HAP-1 (cell line): Measurements from ENCODE around the gene C4A.

Source experiments
- DNase-seq, 2 experiments: peaks; one replicate each; pipeline ENCODE4 v3.0.0-alpha.2; 2016 to 2020; ENCODE audit warnings: low spot score in 2 of 2
- H3K27me3 ChIP-seq: fragments of 250-450 bp; sonication (Bioruptor Pico); 2 replicates; pipeline ENCODE4 v1.5.1; 2020; ENCODE audit warnings: low read depth, mild to moderate bottlenecking, moderate library complexity
- H3K36me3 ChIP-seq: fragments of 250-450 bp; sonication (Bioruptor Pico); replicated peaks from 2 replicates; pipeline ENCODE4 v1.5.1; 2020; ENCODE audit warnings: mild to moderate bottlenecking
- H3K4me1 ChIP-seq: fragments of 250-450 bp; sonication (Bioruptor Pico); 2 replicates; pipeline ENCODE4 v1.5.1; 2020; ENCODE audit warnings: mild to moderate bottlenecking
- H3K4me3 ChIP-seq: fragments of 250-450 bp; sonication (Bioruptor Pico); 2 replicates; pipeline ENCODE4 v1.5.1; 2020; ENCODE audit warnings: mild to moderate bottlenecking, moderate library complexity
- H3K9me3 ChIP-seq: fragments of 250-450 bp; sonication (Bioruptor Pico); 2 replicates; pipeline ENCODE4 v1.5.1; 2020; ENCODE audit warnings: mild to moderate bottlenecking, moderate library complexity
- in situ Hi-C: fragments of 300-500 bp; cut with MboI; formaldehyde crosslinking; loops from 3 replicates; pipeline ENCODE4 v1.14.3; 2020; ENCODE audit warnings: low sequenced_read_pairs, inconsistent platforms, mixed read lengths

The C4A gene

GRCh38 chr6:31949926-31950548, 31.8 kb upstream of the C4A start:
- Histone ChIP-seq H3K36me3 (peaks cover 40% of the 10 kb centered on the region), H3K4me1 (no peaks in the 10 kb centered on the region), H3K9me3 (no peaks in the 10 kb centered on the region), H3K4me3 (no peak overlapping the region), H3K27me3 (no peaks in the 10 kb centered on the region)
- in situ Hi-C loops = loop anchor here (5.0 kb wide), 1 partner anchor 43 kb away; no protein-coding TSS in a partner anchor
- DNase-seq = no peak

GRCh38 chr6:31952140-31952805, 29.6 kb upstream of the C4A start:
- Histone ChIP-seq H3K4me3 (no peak overlapping the region), H3K4me1 (no peaks in the 10 kb centered on the region), H3K27me3 (no peaks in the 10 kb centered on the region), H3K36me3 (peaks cover 55% of the 10 kb centered on the region), H3K9me3 (no peaks in the 10 kb centered on the region)
- in situ Hi-C loops = loop anchor here (5.0 kb wide), 1 partner anchor 45 kb away; no protein-coding TSS in a partner anchor
- peak; percentile 28 to 62 for DNase-seq

DNA sequence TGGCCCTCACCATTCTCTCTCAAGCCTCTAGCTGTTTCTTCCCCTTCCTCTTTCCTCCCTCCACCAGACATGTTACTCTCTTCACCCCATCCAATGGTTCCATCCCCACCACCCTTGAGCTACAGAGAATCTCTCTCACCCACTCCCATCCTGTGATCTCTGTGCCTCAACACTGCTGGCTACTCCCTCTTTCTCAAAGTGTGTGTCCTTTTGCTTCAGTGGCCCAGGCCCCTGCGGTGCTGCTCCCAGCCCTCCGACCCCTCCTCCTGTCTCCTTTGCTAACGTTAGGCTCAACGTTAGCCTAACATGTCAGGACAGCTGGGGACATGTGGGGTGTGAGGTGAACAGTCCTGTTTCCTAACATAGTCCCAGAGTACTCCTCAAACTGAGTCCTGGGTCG, 29.0 kb upstream of the C4A start:
- H3K36me3 ChIP-seq = peaks cover 58% of the 10 kb centered on the region
- in situ Hi-C loops = loop anchor here (5.0 kb wide), 1 partner anchor 46 kb away; no protein-coding TSS in a partner anchor
- no peak overlapping the region for H3K4me3 ChIP-seq
- H3K27me3 ChIP-seq = no peaks in the 10 kb centered on the region
- no peaks in the 10 kb centered on the region for H3K9me3 ChIP-seq
- peaks cover 4% of the 10 kb centered on the region for H3K4me1 ChIP-seq
- DNase-seq = no peak

DNA sequence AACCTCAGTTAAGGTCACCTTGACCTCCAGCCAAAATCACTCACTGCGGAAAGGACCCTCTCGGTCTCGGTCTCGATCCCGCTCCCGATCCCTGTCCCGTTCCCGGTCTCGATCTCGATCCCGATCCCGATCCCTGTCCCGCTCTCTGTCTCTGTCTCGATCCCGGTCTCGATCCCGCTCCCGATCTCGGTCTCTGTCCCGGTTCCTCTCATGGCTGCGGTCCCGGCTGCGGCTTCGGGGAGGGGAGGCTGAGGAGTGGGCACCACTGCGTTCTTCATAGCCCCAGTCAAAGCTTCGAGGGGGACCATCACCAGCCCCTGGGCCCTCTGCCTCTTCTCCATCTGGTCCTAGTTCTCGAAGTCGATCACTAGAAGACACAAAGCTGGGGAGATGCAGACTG, 27.3 kb upstream of the C4A start:
- H3K9me3 ChIP-seq = no peaks in the 10 kb centered on the region
- H3K27me3 ChIP-seq = no peaks in the 10 kb centered on the region
- in situ Hi-C loops = loop anchor here (5.0 kb wide), 1 partner anchor 47 kb away; no protein-coding TSS in a partner anchor
- H3K4me3 ChIP-seq = no peak overlapping the region
- DNase-seq = no peak
- peaks cover 59% of the 10 kb centered on the region for H3K36me3 ChIP-seq
- peaks cover 9% of the 10 kb centered on the region for H3K4me1 ChIP-seq

- H3K27me3 ChIP-seq = no peaks in the 10 kb centered on the region
- peaks cover 11% of the 10 kb centered on the region for H3K4me1 ChIP-seq
- H3K36me3 ChIP-seq = peaks cover 68% of the 10 kb centered on the region
- DNase-seq = no peak
- in situ Hi-C loops = no loop called here
- H3K4me3 ChIP-seq = no peak overlapping the region
- no peaks in the 10 kb centered on the region for H3K9me3 ChIP-seq
Observed at GRCh38 chr6:31956796-31957195, 25.1 kb upstream of the C4A start.

GRCh38 chr6:31958412-31958740, 23.5 kb upstream of the C4A start:
- Histone ChIP-seq H3K9me3 (no peaks in the 10 kb centered on the region), H3K27me3 (no peaks in the 10 kb centered on the region), H3K36me3 (peaks cover 62% of the 10 kb centered on the region), H3K4me1 (peaks cover 11% of the 10 kb centered on the region), H3K4me3 (peak overlapping the region; percentile 88)
- no peak for DNase-seq
- in situ Hi-C loops = no loop called here

GRCh38 chr6:31958741-31959739, 22.8 kb upstream of the C4A start, which contains the start of the genes NELFE and SKIC2:
NELFE (minus strand) TSS chr6:31958971; CDS start chr6:31958446, 525 bp downstream.
SKIC2 (plus strand) TSS chr6:31959175; CDS start chr6:31959193, 18 bp downstream.
- H3K36me3 ChIP-seq = peaks cover 59% of the 10 kb centered on the region
- in situ Hi-C loops = no loop called here
- peak; percentile 92 to 98 for DNase-seq
- peak within 1 kb of the TSS; percentile 88 for H3K4me3 ChIP-seq
- no peaks in the 10 kb centered on the region for H3K27me3 ChIP-seq
- H3K9me3 ChIP-seq = no peaks in the 10 kb centered on the region
- peaks cover 11% of the 10 kb centered on the region for H3K4me1 ChIP-seq

DNA sequence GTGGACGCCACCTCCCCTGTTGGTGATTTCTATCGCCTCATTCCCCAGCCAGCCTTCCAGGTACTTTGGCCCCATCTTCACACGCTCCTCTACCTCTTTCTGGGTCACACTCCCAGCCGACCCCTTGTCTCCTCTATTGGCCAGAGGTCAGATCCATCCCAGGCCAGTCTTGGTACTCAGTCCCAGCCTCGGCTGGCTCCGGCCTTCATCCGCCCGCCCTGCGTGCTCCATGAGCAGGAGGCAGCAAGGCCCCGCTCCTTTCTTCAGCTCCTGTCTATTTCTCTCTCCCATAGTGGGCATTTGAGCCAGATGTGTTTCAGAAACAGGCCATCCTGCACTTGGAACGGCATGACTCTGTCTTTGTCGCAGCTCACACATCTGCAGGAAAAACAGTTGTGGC, 20.2 kb upstream of the C4A start:
- H3K36me3 ChIP-seq = peaks cover 56% of the 10 kb centered on the region
- H3K4me3 ChIP-seq = no peak overlapping the region
- DNase-seq = no peak
- no peaks in the 10 kb centered on the region for H3K9me3 ChIP-seq
- in situ Hi-C loops = loop anchor here (10.0 kb wide), 1 partner anchor 297 kb away; the partner anchor contains the start of genes C6orf47, CSNK2B, GPANK1 and LY6G5B
- no peaks in the 10 kb centered on the region for H3K27me3 ChIP-seq
- H3K4me1 ChIP-seq = peaks cover 11% of the 10 kb centered on the region

- no peak for DNase-seq
- Histone ChIP-seq H3K36me3 (peaks cover 68% of the 10 kb centered on the region), H3K4me3 (no peak overlapping the region), H3K9me3 (no peaks in the 10 kb centered on the region), H3K4me1 (peaks cover 5% of the 10 kb centered on the region), H3K27me3 (no peaks in the 10 kb centered on the region)
- in situ Hi-C loops = loop anchor here (10.0 kb wide), 1 partner anchor 299 kb away; the partner anchor contains the start of genes C6orf47, CSNK2B, GPANK1 and LY6G5B
Observed at GRCh38 chr6:31963921-31964320, 17.9 kb upstream of the C4A start.

DNA sequence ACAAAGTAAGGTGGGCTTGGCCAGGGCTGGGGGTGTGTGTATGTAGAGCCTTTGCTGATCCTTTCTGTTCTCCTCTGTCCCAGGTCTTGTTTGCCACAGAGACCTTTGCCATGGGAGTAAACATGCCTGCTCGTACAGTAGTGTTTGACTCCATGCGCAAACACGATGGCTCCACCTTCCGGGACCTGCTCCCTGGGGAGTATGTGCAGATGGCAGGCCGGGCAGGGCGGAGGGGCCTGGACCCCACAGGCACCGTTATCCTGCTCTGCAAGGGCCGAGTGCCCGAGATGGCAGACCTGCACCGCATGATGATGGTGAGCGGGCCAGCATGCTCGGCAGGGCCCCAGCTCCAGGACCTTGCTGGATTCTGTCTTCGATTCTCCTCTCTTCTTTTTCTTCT, 16.2 kb upstream of the C4A start:
- in situ Hi-C loops = loop anchor here (10.0 kb wide), 1 partner anchor 301 kb away; the partner anchor contains the start of genes C6orf47, CSNK2B, GPANK1 and LY6G5B
- Histone ChIP-seq H3K36me3 (peaks cover 79% of the 10 kb centered on the region), H3K9me3 (no peaks in the 10 kb centered on the region)

GRCh38 chr6:31966506-31966905, 15.4 kb upstream of the C4A start:
- H3K27me3 ChIP-seq = no peaks in the 10 kb centered on the region
- H3K9me3 ChIP-seq = no peaks in the 10 kb centered on the region
- no peak for DNase-seq
- in situ Hi-C loops = loop anchor here (10.0 kb wide), 1 partner anchor 302 kb away; the partner anchor contains the start of genes C6orf47, CSNK2B, GPANK1 and LY6G5B
- peaks cover 6% of the 10 kb centered on the region for H3K4me1 ChIP-seq
- peaks cover 75% of the 10 kb centered on the region for H3K36me3 ChIP-seq
- H3K4me3 ChIP-seq = no peak overlapping the region

More for the DNA sequence above, 16.2 kb upstream of the C4A start:
- no peak for DNase-seq
- peaks cover under 1% of the 10 kb centered on the region; the same call in 1 of the 2 replicates for H3K4me1 ChIP-seq
- H3K27me3 ChIP-seq = no peaks in the 10 kb centered on the region
- H3K4me3 ChIP-seq = no peak overlapping the region

DNA sequence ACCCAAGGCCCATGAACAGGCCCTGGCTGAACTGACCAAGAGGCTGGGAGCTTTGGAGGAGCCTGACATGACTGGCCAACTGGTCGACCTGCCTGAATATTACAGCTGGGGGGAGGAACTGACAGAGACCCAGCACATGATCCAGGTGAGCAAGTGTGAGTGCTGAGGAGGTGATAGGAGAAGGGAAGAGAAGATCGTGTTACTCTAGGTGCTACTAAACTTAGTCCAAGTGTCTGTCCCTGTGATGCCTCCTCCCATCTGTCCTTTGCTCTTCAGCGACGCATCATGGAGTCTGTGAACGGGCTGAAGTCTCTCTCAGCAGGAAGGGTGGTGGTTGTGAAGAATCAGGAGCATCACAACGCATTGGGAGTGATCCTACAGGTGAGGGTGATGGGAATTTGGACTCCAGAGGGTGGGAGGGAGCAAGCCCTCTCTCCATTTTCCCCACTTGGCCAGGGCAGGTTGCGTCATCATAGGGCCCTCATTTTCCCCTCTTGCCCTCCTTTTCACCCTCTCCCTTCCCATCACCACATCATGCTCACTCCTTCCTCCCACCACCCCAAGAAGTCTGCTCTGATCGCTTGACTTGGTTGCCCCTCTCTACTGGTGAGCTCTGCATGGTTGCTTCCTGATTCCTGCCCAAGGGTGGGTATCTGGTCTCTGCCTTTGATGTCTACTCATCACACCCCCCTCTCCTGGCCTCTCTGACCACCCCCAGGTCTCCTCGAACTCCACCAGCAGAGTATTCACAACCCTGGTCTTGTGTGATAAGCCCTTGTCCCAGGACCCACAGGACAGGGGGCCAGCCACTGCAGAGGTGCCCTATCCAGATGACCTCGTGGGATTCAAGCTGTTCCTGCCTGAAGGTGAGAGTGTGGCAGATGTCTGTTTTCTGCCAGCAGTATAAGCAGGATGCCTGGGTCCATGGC, 14.6 kb upstream of the C4A start:
- H3K4me1 ChIP-seq = peaks cover 6% of the 10 kb centered on the region
- in situ Hi-C loops = loop anchor here (10.0 kb wide), 1 partner anchor 302 kb away; the partner anchor contains the start of genes C6orf47, CSNK2B, GPANK1 and LY6G5B
- peaks cover 67% of the 10 kb centered on the region for H3K36me3 ChIP-seq
- H3K9me3 ChIP-seq = no peaks in the 10 kb centered on the region
- no peaks in the 10 kb centered on the region for H3K27me3 ChIP-seq
- no peak overlapping the region for H3K4me3 ChIP-seq
- DNase-seq = no peak
